ENCODE results near the gene RIPK4.

DNA sequence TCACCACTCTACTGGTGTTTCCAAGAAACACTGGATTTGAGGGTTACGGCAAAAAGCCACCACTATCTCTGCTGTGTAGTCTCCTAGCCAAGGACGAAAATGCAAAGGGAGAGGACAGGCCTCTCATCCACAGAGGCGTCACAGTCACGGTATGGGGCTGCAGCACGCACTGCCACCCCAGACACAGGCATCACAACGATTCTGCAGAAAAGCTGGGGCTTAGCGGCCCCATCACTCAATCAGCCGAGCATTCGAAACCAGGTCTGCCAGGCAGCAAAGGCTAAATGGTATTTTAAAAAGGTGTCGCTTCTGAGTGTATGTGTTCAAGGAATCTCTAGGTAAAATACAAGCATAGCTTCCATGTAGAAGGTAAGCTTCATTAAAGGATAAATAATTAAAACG is 1.4 kb downstream of the RIPK4 start:
- TF ChIP-seq POLR2AphosphoS5 (IDR thresholded peaks at IDR 0.05; ENCODE audit: borderline replicate concordance, low read depth, low read length) (no peak), EZH2 (IDR thresholded peaks at IDR 0.05) (no peak), FOXP2 (optimal IDR thresholded peaks at IDR 0.05; ENCODE audit: control extremely low read depth, extremely low read length, insufficient read depth) (no peak)

Data from SK-N-MC (cell line).